Measurements from ENCODE around the gene FEN1. TPM values are rescaled to one million over a fixed set of nuclear protein-coding genes. Genes with fewer than 3 reads are reported as not detected.

FEN1 gene
- total and polyA plus RNA-seq, 2 of the 8 experiments (the other 6 are each of a cell fraction or from before 2014, with no cell fraction given) = 52.6 to 86.1 TPM

GRCh38 chr11:61746442-61747191, 46.1 kb upstream of the FEN1 start (continued):
- TF ChIP-seq RAD21 (IDR thresholded peaks at IDR 0.05 in 1 of 2, conservative IDR thresholded peaks at IDR 0.05 in 1 of 2; ENCODE audit: low read depth in 2 of 2, low read length in 2 of 2) (no peak), RFX5 (IDR thresholded peaks at IDR 0.05; ENCODE audit: borderline replicate concordance, low read depth, low read length) (no peak)
